OCI-LY1 (cell line): ENCODE data around the gene DMGDH.

Experiments
- H2AFZ ChIP-seq: fragments of 200-600 bp; sonication (generic), shearing (Covaris generic); 2 replicates; pipeline ENCODE4 v1.6.0; 2014; ENCODE audit warnings: antibody characterized with exemption, mild to moderate bottlenecking, low read length
- H3F3A ChIP-seq: fragments of 200-600 bp; sonication (generic), shearing (Covaris generic); 2 replicates; pipeline ENCODE4 v1.6.0; 2014; ENCODE audit warnings: mild to moderate bottlenecking, antibody characterized with exemption, low read length, moderate library complexity; ENCODE audit not compliant: insufficient read depth
- H3K27ac ChIP-seq: fragments of 200-600 bp; sonication (generic); 2 replicates; pipeline ENCODE4 v1.5.1; 2014; ENCODE audit warnings: low read length, mixed run types, mild to moderate bottlenecking, low read depth; ENCODE audit not compliant: poor library complexity, severe bottlenecking
- H3K27me3 ChIP-seq: fragments of 200-600 bp; sonication (generic); 2 replicates; pipeline ENCODE4 v1.6.0; 2014; ENCODE audit warnings: antibody characterized with exemption, mild to moderate bottlenecking, low read length, moderate library complexity; ENCODE audit not compliant: insufficient read depth
- H3K36me3 ChIP-seq: fragments of 200-600 bp; sonication (generic); 2 replicates; pipeline ENCODE4 v1.6.1; 2014; ENCODE audit warnings: mild to moderate bottlenecking, antibody characterized with exemption, low read length, moderate library complexity, mixed read lengths; ENCODE audit not compliant: insufficient read depth
- H3K4me1 ChIP-seq: fragments of 200-600 bp; sonication (generic); 2 replicates; pipeline ENCODE4 v1.5.1; 2014; ENCODE audit warnings: mild to moderate bottlenecking, low read length, moderate library complexity; ENCODE audit not compliant: insufficient read depth, severe bottlenecking
- H3K4me2 ChIP-seq: fragments of 200-600 bp; sonication (generic), shearing (Covaris generic); 2 replicates; pipeline ENCODE4 v1.6.1; 2014; ENCODE audit warnings: low read length
- H3K4me3 ChIP-seq: fragments of 200-600 bp; sonication (generic); 2 replicates; pipeline ENCODE4 v1.5.1; 2014; ENCODE audit warnings: low read length, low read depth, mild to moderate bottlenecking, mixed read lengths; ENCODE audit not compliant: poor library complexity, severe bottlenecking
- H3K79me2 ChIP-seq: fragments of 200-600 bp; shearing (Covaris generic); 2 replicates; pipeline ENCODE4 v1.6.1; 2016; ENCODE audit warnings: mixed run types, low read length, mixed read lengths; ENCODE audit not compliant: insufficient read depth
- H3K9ac ChIP-seq: fragments of 200-600 bp; sonication (generic), shearing (Covaris generic); 2 replicates; pipeline ENCODE4 v1.6.1; 2014; ENCODE audit warnings: mild to moderate bottlenecking, low read length, mixed read lengths
- H3K9me2 ChIP-seq: fragments of 200-600 bp; sonication (generic), shearing (Covaris generic); 2 replicates; pipeline ENCODE4 v1.6.1; 2014; ENCODE audit warnings: low read depth, mild to moderate bottlenecking, low read length, mixed read lengths
- H3K9me3 ChIP-seq: fragments of 200-600 bp; shearing (Covaris generic); 2 replicates; pipeline ENCODE4 v1.6.1; 2014; ENCODE audit warnings: low read length, mixed read lengths
- H4K20me1 ChIP-seq: fragments of 200-600 bp; sonication (generic), shearing (Covaris generic); 2 replicates; pipeline ENCODE4 v1.6.0; 2016; ENCODE audit warnings: mild to moderate bottlenecking, low read length; ENCODE audit not compliant: insufficient read depth
- CTCF ChIP-seq: fragments of 200-600 bp; sonication (generic), shearing (Covaris generic); IDR thresholded peaks from 2 replicates; pipeline ENCODE4 v1.5.1; 2017; ENCODE audit warnings: mild to moderate bottlenecking, antibody characterized with exemption, low read length, moderate library complexity, mixed read lengths
- EZH2 ChIP-seq: fragments of 200-600 bp; sonication (generic), shearing (Covaris generic); IDR thresholded peaks from 2 replicates; pipeline ENCODE4 v1.8.0; 2017; ENCODE audit warnings: borderline replicate concordance, mixed run types, mild to moderate bottlenecking, antibody characterized with exemption, low read length, moderate library complexity, mixed read lengths

Gene DMGDH

GRCh38 chr5:79031485-79031867 lies 38.0 kb downstream of the DMGDH start:
- Histone ChIP-seq H3K4me1 (no peaks in the 10 kb centered on the region), H3K4me3 (no peak overlapping the region), H3K4me2 (no peak overlapping the region), H3K27me3 (peaks cover 8% of the 10 kb centered on the region; the same call in 1 of the 2 replicates), H2AFZ (no peak overlapping the region), H3K9ac (no peak overlapping the region), H3F3A (no peaks in the 10 kb centered on the region), H4K20me1 (no peaks in the 10 kb centered on the region), H3K36me3 (no peaks in the 10 kb centered on the region), H3K27ac (no peak overlapping the region), H3K79me2 (no peaks in the 10 kb centered on the region), H3K9me3 (no peaks in the 10 kb centered on the region), H3K9me2 (no peaks in the 10 kb centered on the region)
- TF ChIP-seq CTCF (no peak), EZH2 (no peak)

GRCh38 chr5:79030663-79031484 lies 38.6 kb downstream of the DMGDH start:
- Histone ChIP-seq H3K4me3 (no peak overlapping the region), H3K27me3 (peaks cover 8% of the 10 kb centered on the region; the same call in 1 of the 2 replicates), H3K36me3 (no peaks in the 10 kb centered on the region), H4K20me1 (no peaks in the 10 kb centered on the region), H3K27ac (no peak overlapping the region), H2AFZ (no peak overlapping the region), H3K9me2 (no peaks in the 10 kb centered on the region), H3K9me3 (no peaks in the 10 kb centered on the region), H3F3A (no peaks in the 10 kb centered on the region), H3K4me2 (no peak overlapping the region), H3K9ac (no peak overlapping the region), H3K79me2 (no peaks in the 10 kb centered on the region), H3K4me1 (no peaks in the 10 kb centered on the region)
- TF ChIP-seq EZH2 (no peak), CTCF (no peak)

DNA sequence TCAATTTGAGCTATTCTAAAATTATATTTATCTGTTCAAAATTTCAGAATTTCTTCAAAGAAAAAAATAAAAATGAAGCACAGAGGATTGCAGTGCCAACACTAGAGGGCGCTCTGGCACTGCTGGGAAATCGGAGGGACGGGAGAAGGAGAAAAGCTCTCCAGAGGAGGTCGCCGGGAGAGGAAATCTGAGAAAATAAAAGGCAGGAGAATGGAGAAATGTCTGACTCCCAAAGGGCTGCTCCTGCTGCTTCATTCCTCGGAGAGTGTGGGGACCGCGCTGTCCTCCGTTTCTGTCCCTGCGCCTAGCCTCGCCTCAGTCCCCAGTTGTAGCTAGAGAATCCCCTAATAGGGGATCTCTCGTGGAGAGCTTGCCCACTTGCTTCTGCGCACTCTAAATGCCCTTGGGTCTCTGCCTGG lies 44.4 kb downstream of the DMGDH start:
- H2AFZ ChIP-seq: no peak overlapping the region
- no peak overlapping the region for H3K27ac ChIP-seq
- no peaks in the 10 kb centered on the region for H3K9me3 ChIP-seq
- no peak overlapping the region for H3K4me2 ChIP-seq
- no peaks in the 10 kb centered on the region for H3F3A ChIP-seq
- H3K4me3 ChIP-seq: no peak overlapping the region
- no peaks in the 10 kb centered on the region for H3K4me1 ChIP-seq
- no peak overlapping the region for H3K9ac ChIP-seq
- H3K27me3 ChIP-seq: no peaks in the 10 kb centered on the region
- no peaks in the 10 kb centered on the region for H3K9me2 ChIP-seq
- H4K20me1 ChIP-seq: no peaks in the 10 kb centered on the region
- no peaks in the 10 kb centered on the region for H3K79me2 ChIP-seq
- no peaks in the 10 kb centered on the region for H3K36me3 ChIP-seq
- peak; percentile 96 for TF ChIP-seq CTCF
- TF ChIP-seq EZH2: no peak
